Activated CD4-positive, CD25-positive, alpha-beta regulatory T cell treated with anti-CD3 and anti-CD28 coated beads, Interleukin-2, amount 50 U/mL, for 24 hours (primary cell): ENCODE data around the gene GADD45B.
"Not testable (repeated sequence)": the region's sequence is repeated elsewhere in the genome, so short reads cannot be mapped to it uniquely, and the experiment has no call there.

Experiments used
- ATAC-seq, 2 donors: fragments of 150-1000 bp; cut with Tn5 transposase; one replicate each; pipeline ENCODE4 v1.10.0; 2021; ENCODE audit warnings: mild to moderate bottlenecking in 1 of 2, moderate library complexity in 1 of 2

The GADD45B gene

GRCh38 chr19:2518856-2519255, 42.9 kb downstream of the GADD45B start:
- ATAC-seq = not testable (repeated sequence)

GRCh38 chr19:2519482-2519881, 43.6 kb downstream of the GADD45B start:
- no peak for ATAC-seq

GRCh38 chr19:2523630-2524311, 47.8 kb downstream of the GADD45B start:
- ATAC-seq = no peak

- no peak for ATAC-seq
Measured at GRCh38 chr19:2524361-2524839, 48.5 kb downstream of the GADD45B start.

- no peak for ATAC-seq
Measured at GRCh38 chr19:2524840-2525723, 49.2 kb downstream of the GADD45B start.

- no peak for ATAC-seq
Measured at GRCh38 chr19:2527171-2527570, 51.2 kb downstream of the GADD45B start.

- no peak for ATAC-seq
Measured at GRCh38 chr19:2527686-2528085, 51.8 kb downstream of the GADD45B start.
